ENCODE data around the gene NXPH3.

NXPH3 gene

GRCh38 chr17:49580981-49581647, 5.4 kb downstream of the NXPH3 start:
- H3K4me3 ChIP-seq (ENCODE audit: low read length), result no peak overlapping the region
- no peak for DNase-seq (ENCODE audit: low read depth)
- TF ChIP-seq CTCF (IDR thresholded peaks at IDR 0.05; ENCODE audit: insufficient read depth, low read depth, low read length, missing control alignments), result no peak

- DNase-seq (ENCODE audit: low read depth), result no peak
- H3K4me3 ChIP-seq (ENCODE audit: low read length), result no peak overlapping the region
- TF ChIP-seq CTCF (IDR thresholded peaks at IDR 0.05; ENCODE audit: insufficient read depth, low read depth, low read length, missing control alignments), result no peak
These were observed 6.0 kb downstream of the NXPH3 start for GRCh38 chr17:49581648-49581998.

- TF ChIP-seq CTCF (IDR thresholded peaks at IDR 0.05; ENCODE audit: insufficient read depth, low read depth, low read length, missing control alignments), result no peak
- H3K4me3 ChIP-seq (ENCODE audit: low read length), result no peak overlapping the region
- no peak for DNase-seq (ENCODE audit: low read depth)
These were observed 6.5 kb downstream of the NXPH3 start for GRCh38 chr17:49582055-49582722.

- H3K4me3 ChIP-seq (ENCODE audit: low read length), result no peak overlapping the region
- no peak for TF ChIP-seq CTCF (IDR thresholded peaks at IDR 0.05; ENCODE audit: insufficient read depth, low read depth, low read length, missing control alignments)
- DNase-seq (ENCODE audit: low read depth), result peak; percentile 56
These were observed 7.1 kb downstream of the NXPH3 start for GRCh38 chr17:49582789-49583188.

GRCh38 chr17:49583226-49583625, 7.6 kb downstream of the NXPH3 start:
- TF ChIP-seq CTCF (IDR thresholded peaks at IDR 0.05; ENCODE audit: insufficient read depth, low read depth, low read length, missing control alignments), result no peak
- DNase-seq (ENCODE audit: low read depth), result no peak
- no peak overlapping the region for H3K4me3 ChIP-seq (ENCODE audit: low read length)

- no peak for DNase-seq (ENCODE audit: low read depth)
- no peak for TF ChIP-seq CTCF (IDR thresholded peaks at IDR 0.05; ENCODE audit: insufficient read depth, low read depth, low read length, missing control alignments)
- H3K4me3 ChIP-seq (ENCODE audit: low read length), result no peak overlapping the region
These were observed 8.2 kb downstream of the NXPH3 start for GRCh38 chr17:49583889-49584288.
